TTC549 (cell line): ENCODE data around the gene PCP2.

Experiments used
- FAIRE-seq: peaks from 2 replicates; lab custom pipeline; 2012; peaks lifted over from hg19 to GRCh38; lab: Jason Lieb, UNC

The PCP2 gene

DNA sequence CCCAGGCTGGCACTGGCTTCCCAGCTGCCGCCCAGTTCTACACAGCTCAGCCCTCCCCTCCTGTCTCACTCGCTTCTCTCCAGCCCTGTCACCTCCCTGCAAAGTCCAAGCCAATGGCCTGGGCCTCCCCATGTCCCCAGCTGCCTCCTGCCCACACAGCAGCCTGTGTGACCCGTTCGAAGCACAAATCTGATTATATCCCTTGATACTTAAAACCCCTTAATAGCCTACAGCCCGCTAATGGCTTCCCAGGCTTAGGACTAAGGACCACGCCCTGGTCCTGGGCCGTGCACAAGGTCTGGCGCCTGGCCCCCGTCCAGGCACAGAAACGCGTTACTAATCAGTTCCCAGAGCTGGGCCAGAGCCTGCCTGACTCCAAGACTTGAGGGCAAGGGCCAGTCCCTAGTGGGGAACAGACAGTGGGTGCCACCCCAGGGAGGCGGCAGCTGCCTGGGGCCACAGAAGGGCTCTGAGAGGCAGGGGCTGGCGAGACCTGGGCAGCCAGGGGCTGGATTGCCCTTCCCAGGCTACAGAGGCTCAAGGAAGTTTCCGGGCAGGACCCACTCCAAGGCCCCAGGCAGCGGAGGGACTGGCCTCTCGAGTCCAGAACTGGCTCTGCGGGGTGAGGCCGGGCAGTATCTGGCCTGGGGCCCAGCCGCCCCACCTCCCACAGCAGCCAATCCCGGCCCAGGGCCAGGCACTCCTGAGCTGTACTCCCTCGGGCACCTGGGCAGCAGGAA, 14.6 kb downstream of the PCP2 start:
- no peak for FAIRE-seq

DNA sequence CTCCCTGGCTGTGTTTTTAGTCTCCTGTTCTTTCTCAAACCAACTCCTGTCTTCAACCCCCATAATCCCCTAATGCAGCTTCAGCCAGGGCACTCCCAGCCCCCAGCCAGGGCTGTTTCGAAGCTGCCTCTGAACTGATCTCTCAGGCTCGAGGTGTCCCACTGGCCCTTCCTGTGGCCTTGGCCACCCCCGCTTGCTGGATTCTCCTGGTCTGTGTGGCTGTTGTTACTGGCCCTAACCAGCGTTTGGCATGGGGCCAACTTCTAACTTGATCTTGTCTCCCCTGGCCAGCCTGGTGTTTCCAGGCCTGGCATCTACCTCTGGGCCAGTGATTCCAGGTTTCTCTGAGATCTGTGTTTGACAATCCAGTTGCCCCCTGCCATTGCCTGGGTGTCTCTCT, 15.2 kb downstream of the PCP2 start:
- no peak for FAIRE-seq

DNA sequence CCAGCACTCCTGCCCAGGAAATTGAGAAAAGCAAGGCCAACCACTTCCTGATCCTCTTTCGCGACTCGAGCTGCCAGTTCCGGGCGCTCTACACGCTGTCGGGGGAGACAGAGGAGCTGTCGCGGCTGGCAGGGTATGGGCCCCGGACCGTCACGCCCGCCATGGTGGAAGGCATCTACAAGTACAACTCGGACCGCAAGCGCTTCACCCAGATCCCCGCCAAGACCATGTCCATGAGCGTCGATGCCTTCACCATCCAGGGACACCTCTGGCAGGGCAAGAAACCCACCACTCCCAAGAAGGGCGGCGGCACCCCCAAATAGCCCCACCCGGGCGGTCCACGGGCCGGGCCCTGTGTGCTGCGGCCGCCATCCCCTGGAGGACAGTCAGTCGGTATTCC, 15.8 kb downstream of the PCP2 start:
- no peak for FAIRE-seq

DNA sequence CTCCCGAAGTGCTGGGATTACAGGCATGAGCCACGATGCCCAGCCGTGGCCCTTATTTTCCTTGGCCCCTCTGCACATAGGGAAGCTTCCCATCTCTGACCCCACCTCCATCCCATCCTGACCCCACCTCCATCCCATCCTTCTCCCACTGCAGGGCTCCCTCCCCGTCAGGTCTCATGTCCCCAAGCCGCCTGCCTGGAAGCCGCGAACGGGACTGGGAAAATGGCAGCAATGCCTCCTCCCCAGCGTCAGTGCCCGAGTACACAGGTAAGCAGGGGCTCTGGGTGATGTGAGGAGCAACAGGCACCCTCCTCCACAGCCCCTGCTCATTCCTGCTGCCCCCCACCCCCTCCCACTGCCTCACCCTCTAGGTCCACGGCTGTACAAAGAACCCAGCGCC, 16.3 kb downstream of the PCP2 start:
- no peak for FAIRE-seq

DNA sequence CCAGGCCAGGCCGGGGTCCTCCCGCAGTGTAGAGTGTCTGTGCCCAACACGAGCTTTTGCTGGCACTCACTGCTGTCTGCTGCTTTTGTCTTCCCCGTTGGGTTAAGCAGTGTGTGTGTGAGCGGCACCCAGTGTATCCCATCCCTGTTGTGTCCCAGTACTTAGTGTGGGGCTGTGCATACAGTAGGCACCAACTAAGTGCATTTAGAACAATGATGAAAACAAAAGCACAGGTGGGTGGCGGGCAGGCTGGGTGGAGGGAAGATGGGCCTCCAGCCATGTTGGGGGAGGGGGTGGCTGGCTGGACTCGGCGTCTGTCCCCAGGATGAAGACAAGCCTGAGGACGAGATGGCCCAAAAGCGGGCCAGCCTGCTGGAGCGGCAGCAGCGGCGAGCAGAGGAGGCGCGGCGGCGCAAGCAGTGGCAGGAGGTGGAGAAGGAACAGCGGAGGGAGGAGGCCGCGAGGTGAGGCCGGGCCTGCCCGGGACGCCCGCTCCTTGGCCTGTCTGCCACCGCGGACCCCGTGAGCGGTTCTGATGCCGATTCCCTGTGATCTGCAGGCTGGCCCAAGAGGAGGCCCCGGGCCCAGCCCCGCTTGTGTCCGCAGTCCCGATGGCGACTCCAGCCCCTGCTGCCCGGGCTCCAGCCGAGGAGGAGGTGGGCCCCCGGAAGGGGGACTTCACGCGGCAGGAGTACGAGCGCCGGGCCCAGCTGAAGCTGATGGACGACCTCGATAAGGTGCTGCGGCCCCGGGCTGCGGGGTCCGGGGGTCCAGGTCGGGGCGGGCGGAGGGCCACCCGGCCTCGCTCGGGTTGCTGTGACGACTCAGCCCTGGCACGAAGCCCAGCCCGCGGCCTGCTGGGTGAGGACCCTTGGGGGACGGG, 18.4 kb downstream of the PCP2 start:
- FAIRE-seq = no peak

DNA sequence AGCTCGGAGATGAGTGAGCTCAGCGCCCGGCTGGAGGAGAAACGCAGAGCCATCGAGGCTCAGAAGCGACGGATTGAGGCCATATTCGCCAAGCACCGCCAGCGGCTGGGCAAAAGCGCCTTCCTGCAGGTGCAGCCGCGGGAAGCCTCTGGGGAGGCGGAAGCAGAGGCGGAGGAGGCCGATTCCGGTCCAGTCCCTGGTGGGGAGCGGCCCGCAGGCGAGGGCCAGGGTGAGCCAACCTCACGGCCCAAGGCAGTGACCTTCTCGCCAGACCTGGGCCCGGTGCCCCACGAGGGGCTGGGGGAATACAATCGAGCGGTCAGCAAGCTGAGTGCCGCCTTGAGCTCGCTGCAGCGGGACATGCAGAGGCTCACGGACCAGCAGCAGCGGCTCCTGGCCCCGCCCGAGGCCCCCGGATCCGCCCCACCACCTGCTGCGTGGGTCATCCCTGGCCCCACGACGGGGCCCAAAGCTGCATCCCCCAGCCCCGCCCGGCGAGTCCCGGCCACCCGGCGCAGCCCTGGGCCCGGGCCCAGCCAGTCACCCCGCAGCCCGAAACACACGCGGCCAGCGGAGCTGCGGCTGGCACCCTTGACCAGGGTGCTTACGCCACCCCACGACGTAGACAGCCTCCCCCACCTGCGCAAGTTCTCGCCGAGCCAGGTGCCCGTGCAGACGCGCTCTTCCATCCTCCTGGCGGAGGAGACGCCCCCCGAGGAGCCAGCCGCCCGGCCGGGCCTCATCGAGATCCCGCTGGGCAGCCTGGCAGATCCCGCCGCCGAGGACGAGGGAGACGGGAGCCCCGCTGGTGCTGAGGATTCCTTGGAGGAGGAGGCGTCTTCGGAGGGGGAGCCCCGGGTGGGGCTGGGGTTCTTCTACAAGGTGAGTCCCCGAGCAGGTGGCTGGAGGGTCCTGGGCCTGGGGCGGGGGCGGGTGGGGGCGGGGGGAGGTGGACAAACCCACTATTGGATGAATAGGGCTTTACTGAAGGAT, 20.9 kb downstream of the PCP2 start:
- FAIRE-seq = no peak

DNA sequence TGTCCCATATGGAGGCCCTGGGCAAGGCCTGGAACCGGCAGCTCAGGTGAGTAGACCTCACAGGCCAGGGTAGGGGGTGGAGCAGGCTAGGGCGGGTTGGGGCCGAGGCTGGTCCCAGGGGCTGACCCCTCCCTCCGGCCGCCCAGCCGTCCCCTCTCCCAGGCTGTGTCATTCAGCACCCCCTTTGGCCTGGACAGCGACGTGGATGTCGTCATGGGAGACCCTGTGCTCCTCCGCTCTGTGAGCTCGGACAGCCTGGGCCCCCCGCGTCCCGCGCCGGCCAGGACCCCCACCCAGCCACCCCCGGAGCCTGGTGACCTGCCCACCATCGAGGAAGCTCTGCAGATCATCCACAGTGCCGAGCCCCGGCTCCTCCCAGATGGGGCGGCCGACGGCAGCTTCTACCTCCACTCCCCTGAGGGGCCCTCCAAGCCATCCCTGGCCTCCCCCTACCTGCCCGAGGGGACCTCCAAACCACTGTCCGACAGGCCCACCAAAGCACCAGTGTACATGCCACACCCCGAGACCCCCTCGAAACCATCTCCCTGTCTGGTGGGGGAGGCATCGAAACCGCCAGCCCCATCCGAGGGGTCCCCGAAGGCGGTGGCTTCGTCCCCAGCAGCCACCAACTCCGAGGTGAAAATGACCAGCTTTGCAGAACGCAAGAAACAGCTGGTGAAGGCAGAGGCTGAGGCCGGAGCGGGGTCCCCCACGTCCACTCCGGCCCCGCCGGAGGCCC, 21.8 kb downstream of the PCP2 start:
- FAIRE-seq = no peak

DNA sequence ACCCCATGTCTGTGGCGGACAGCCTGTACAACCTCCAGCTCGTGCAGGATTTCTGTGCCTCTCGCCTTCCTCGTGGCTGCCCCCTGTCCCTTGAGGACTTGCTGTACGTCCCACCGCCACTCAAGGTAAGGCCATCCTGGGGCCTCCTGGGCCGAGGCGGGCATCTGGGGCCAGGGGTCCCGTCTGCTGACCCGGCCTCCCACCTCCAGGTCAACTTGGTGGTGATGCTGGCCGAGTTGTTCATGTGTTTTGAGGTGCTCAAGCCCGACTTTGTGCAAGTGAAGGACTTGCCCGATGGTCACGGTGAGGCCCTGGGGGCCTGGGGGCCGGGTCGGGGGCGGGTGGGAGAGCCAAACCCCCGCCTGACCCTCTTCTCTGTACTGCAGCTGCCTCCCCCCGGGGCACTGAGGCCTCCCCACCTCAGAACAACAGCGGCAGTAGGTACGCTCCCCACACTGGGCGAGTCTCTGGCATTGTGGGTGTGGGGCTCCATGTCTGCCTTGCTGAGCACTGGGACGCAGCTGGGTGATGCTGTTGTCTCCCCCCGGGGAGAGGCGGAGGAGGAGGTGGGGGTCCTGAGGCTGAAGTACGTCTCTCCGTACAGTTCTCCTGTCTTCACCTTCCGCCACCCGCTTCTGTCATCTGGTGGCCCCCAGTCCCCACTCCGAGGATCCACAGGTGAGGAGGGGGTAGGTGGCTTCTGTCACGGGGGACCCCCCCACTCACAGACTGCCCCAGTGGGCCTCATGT, 22.9 kb downstream of the PCP2 start:
- no peak for FAIRE-seq

DNA sequence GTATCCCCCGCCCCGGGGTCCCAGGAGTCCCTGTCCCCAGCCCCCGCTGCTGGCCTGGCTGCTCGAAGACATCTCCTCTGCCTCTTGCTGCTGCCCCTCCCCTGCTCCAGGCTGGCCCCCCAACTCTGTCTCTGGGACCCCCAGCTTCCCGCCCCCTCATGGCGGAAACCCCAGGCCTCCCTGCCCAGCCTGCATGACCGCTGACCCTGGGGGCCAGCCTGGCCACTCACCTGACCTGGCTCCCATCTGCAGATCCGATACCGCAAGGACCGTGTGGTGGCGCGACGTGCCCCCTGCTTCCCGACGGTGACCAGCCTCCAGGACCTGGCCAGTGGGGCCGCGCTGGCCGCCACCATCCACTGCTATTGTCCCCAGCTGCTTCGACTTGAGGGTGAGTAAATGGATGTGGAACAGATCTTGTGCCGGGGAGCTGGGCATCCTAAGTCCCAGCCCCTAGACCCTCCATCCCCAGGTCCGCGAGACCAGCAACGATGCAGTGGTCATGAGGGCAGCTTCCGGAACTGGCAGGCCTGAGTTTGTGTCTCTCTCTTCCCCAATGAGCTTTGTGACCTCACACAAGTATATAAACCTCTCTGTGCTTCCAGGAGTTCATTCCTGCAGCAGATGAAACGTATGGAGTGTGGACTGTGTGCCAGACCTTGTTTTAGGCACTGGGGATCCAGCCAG, 25.5 kb downstream of the PCP2 start:
- FAIRE-seq = no peak

DNA sequence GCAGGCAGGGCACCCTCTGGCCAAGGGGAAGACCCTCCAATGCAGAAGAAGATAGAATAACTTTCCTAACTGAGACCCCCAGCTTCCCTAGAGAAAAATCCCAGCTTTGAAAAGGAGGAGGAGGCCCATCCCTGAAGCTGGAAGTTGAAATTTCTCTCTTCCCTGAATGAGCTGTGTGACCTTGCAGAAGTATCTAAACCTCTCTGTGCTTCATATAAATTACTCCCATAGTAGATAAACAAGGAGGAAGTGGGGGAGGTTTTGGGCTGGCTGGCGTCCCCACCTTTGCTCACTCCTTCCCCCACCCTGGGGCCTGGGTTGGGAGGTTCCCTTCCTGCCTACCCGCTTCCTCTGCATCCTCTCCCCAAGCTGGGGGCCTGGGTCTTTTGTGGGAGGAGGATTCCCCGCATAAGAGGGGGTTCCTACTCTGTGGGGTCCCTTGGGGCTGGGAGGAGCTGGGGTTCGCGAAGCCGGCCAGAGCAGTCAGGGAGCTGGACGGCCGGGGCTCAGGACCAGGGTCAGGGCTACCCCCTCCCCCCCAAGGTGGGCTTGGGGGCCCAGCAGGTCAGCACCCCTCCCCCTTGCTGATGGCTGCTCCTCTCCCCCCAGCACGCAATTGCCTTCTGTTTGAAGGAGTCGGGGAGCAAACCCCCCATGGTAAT, 26.2 kb downstream of the PCP2 start:
- FAIRE-seq = no peak

DNA sequence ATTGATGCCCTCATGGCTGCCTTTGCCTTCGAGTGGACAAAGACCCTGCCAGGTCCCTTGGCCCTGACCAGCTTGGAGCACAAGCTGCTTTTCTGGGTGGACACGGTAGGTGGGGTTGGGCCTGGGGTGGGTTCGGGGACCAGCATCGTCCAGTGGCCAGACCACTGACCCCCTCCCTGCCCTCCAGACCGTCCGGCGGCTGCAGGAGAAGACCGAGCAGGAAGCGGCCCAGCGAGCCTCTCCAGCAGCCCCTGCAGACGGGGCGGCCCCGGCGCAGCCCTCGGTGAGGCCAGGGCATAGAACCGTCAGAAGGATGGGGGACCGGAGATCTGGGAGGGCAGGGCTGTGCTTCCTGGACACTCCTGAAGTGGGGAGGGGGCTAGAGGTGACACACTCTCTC, 27.2 kb downstream of the PCP2 start:
- FAIRE-seq = no peak

DNA sequence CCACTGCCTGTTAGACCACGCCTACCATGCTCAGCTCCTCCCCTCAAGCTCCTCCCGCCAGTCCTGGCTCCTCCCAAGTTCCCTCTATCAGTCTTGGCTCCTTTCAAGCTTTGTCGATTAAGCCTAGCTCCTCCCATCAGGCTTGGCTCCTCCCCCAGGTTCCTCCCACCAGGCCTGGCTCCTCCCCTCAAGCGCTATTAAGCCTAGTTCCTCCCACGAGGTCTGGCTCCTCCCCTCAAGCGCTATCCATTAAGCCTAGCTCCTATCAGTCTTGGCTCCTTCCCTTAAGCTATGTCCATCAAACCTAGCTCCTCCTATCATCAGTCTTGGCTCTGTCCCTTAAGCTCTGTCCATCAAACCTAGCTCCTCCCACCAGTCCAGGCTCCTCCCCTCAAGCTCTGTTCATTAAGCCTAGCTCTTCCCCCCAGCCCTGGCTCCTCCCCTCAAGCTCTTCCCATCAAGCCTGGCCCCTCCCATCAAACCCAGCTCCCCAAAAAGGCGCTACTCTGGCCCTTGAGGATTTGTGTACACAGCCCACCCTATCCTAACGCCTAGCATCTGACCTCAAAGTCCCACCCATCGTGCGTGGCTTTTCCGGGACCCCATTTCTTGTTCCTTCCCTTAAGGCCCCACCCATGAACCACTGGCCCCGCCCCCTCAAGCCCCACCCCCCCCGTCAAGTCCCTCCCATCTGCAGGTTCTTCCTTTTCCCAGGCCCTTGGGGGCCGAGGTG, 27.9 kb downstream of the PCP2 start:
- no peak for FAIRE-seq

DNA sequence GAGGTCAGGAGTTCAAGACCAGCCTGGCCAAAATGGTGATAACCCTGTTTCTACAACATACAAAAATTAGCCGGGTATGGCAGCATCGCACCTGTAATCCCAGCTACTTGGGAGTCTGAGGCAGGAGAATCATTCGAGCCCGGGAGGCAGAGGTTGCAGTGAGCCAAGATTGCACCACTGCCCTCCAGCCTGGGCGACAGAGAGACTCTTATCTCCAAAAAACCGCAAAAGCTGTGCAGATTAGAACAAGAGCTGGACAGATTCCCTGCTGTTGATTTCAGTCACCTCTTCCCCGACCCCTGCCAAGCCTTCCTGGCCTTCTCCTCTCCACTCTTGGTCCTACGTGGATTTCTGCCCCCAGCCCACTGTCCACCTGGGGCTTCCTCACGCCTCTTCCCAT, 29.6 kb downstream of the PCP2 start:
- no peak for FAIRE-seq

DNA sequence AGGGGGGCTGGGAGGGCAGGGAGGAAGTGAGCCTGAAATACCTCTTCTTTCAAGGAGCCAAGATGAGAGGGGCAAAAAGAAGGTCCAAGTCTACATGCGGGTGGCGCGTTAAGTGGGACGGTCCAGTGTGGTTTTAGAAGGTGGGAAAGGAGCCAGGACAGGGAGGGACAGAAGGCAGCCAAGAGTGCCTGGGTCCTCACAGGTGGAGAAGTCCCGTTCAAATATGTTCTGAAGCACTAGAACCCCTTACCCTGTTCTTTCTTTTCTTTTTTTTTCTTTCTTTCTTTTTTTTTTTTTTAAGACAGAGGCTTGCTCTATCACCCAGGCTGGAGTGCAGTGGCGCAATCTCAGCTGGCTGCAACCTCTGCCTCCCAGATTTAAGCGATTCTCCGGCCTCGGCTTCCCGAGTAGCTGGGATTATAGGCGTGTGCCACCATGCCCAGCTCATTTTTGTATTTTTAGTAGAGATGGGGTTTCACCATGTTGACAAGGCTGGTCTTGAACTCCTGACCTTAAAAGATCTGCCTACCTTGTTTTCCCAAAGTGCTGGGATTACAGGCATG, 30.5 kb downstream of the PCP2 start:
- no peak for FAIRE-seq

DNA sequence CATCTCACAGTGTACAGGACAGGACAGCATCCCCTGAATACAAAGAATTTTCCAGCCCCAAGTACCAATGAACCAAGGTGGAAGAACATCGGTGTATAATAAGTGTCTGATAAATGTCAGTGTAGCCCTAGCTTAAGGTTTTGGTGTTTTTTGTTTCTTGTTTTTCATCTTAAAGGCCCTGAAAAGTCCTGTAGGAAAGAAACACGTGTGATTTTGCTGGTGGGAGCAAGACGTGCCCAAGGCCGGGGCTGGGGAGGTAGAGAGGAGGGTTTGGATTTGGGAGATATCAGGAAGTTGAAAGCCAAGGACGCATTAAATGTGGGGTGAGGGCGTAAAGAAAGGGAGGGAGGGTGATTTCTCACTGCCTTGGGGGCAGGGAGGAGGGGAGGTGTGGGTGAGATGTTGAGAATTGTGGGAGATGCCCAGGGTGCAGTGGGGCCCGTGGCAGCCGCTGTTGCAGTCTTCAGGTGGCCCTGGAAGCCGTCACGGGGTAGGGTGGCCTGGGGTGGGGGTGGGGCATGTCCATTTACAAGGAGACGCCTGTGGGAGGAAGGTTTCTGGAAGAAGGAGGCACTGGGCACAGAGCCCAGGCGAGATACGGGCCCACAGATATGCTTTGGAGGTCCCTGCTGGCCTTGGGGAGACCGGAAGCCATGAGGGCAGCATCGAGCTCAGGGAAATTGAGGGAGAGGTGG, 31.1 kb downstream of the PCP2 start:
- no peak for FAIRE-seq

DNA sequence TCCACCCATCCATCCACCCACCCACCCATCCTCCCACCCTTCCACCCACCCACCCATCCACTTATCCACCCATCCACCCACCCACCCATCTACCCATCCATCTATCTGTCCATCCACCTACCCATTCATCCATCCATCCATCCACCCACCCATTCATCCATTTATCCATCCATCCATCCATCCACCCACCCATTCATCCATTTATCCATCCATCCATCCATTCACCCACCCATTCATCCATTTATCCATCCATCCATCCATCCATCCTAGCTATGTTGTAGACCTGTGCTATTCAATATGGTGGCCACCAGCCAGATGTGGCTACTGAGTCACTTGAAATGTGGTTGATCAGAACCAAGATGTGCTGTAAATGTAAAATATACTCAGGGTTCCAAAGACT, 32.8 kb downstream of the PCP2 start:
- FAIRE-seq = no peak

DNA sequence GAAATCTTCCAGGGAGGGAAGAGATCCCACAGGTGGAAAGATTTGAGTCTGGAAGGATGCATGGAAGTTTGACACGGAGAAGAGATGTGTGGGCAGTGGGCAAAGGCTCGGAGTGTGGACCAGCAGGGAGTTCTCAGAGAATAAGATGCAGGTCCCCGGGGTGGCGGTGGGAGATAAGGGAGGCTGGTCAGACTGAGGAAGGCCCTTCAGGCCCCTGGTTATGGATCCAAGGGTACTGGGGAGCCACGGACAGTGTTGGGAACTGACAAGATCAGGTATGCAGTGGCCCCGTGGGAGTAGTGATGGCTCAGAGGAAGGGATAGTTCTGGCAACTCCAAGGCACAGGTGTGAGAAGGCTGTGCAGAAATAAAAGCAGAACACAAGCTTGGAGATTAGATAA, 35.3 kb downstream of the PCP2 start:
- FAIRE-seq = no peak

DNA sequence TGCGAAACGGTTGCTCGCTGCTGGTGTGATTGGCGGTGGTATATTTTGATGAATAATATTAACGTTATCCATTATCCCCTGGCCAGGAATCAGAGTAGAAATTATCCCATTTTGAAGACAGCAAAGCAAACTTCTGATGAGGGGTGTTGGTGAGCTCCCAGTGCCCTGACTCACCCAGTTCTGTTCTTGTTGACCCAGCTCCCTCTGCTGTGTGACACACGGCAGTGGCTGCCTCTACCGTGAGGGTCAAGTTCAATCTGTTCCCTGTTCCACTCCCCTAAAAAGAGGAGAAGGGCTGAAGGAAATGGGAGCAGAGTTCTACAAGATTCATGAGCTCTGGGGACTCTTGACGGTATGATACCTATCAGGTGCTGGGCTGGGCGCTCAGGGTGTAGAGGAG, 35.8 kb downstream of the PCP2 start:
- FAIRE-seq = no peak
